BLaER1 treated with 17β-estradiol and CSF1 and Interleukin-3, amounts not matched to agents 10 nM and 100 nM (cell line): ENCODE data around the gene IGSF6.
"Not testable (repeated sequence)": the region's sequence is repeated elsewhere in the genome, so short reads cannot be mapped to it uniquely, and the experiment has no call there.

Experiments
- H3K27ac ChIP-seq, 11 experiments: shearing (Covaris generic); formaldehyde crosslinking; 2 replicates each; pipeline ENCODE4 v1.8.1; 2022
- H3K27me3 ChIP-seq, 11 experiments: shearing (Covaris generic); formaldehyde crosslinking; 2 replicates each; pipeline ENCODE4 v1.8.1; 2022
- H3K36me3 ChIP-seq, 11 experiments: shearing (Covaris generic); formaldehyde crosslinking; 2 replicates each; pipeline ENCODE4 v1.8.1; 2022
- H3K4me1 ChIP-seq, 10 experiments: shearing (Covaris generic); formaldehyde crosslinking; 2 replicates each; pipeline ENCODE4 v1.8.1; 2022
- H3K4me2 ChIP-seq, 11 experiments: shearing (Covaris generic); formaldehyde crosslinking; 2 replicates each; pipeline ENCODE4 v1.8.1; 2022
- H3K4me3 ChIP-seq, 10 experiments: shearing (Covaris generic); formaldehyde crosslinking; 2 replicates each; pipeline ENCODE4 v1.8.1; 2022
- H3K9ac ChIP-seq, 11 experiments: shearing (Covaris generic); formaldehyde crosslinking; 2 replicates each; pipeline ENCODE4 v1.8.1; 2022
- H3K9me3 ChIP-seq, 11 experiments: shearing (Covaris generic); formaldehyde crosslinking; replicated peaks in 1 of 11; 2 replicates each; pipeline ENCODE4 v1.8.1; 2022
- H4K20me1 ChIP-seq, 11 experiments: shearing (Covaris generic); formaldehyde crosslinking; 2 replicates each; pipeline ENCODE4 v1.8.1; 2022
- Cebpa-rat ChIP-seq, 11 experiments: shearing (Covaris generic); IDR thresholded peaks; 2 replicates each; pipeline ENCODE4 v1.8.1; 2022

IGSF6 gene

DNA sequence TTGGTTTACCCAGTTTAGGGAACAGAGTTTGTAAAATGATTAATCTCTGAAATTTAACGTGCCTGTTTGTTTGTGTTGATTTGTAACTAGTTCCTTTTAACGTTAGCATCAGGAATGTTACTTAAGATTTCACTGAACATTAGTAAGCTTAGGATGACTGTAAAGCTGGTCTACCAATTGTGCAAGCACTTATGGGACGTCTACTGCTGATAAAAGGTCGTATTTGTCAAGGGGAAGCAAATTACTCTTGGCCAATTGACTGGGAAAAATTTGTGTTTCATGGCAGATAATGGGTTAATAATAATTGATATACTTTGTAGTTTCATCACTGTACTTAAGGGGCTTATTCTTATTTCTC, 41.2 kb downstream of the IGSF6 start:
- peak overlapping the region in 5 of 10 experiments; percentile 27 to 96 (median 91); a peak in 7 of 20 replicates for H3K4me3 ChIP-seq
- H3K4me1 ChIP-seq = peaks cover 71 to 100% (median 100%) of the 10 kb centered on the region in 10 experiments
- H3K4me2 ChIP-seq = peak overlapping the region; percentile 23 to 99 (median 91); a peak in 19 of 22 replicates
- H3K27me3 ChIP-seq = no peaks in the 10 kb centered on the region
- H3K36me3 ChIP-seq = peaks cover 38 to 97% (median 78%) of the 10 kb centered on the region in 11 experiments
- peaks cover 0 to 10% (median 0%) of the 10 kb centered on the region in 11 experiments; a peak in 4 of 22 replicates for H3K9me3 ChIP-seq
- peak overlapping the region; percentile 78 to 100 (median 99) for H3K27ac ChIP-seq
- peaks cover 19 to 100% (median 87%) of the 10 kb centered on the region in 11 experiments; a peak in 21 of 22 replicates for H4K20me1 ChIP-seq
- no peak for TF ChIP-seq Cebpa-rat (IDR thresholded peaks at IDR 0.05)
- H3K9ac ChIP-seq = peak overlapping the region in 10 of 11 experiments; percentile 27 to 99 (median 80); a peak in 16 of 22 replicates

DNA sequence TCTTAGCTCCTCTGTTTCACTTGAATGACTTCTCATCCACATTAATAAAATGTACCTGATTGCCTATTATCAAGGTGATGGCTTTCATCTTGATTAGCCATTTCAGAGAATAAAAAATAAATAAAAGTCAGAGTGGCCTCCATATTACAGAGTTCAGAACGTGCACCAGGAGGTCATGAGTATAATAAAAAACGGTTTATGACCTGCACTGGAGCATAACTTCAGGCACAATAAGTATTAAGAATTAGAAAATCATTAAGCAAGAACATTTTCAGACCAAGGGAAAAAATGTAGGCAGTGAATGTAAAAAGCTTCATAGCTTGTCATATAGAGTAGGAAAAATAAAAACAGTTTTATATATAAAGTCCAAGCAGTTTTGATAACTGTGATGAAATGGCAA, 41.6 kb downstream of the IGSF6 start:
- Histone ChIP-seq H3K36me3 (peaks cover 34 to 97% (median 75%) of the 10 kb centered on the region in 11 experiments), H3K9ac (peak overlapping the region in 10 of 11 experiments; percentile 77 to 99 (median 81); a peak in 16 of 22 replicates), H3K4me2 (peak overlapping the region; percentile 30 to 99 (median 91); a peak in 19 of 22 replicates), H3K4me1 (peaks cover 67 to 100% (median 100%) of the 10 kb centered on the region in 10 experiments), H3K27ac (peak overlapping the region; percentile 78 to 100 (median 99); a peak in 21 of 22 replicates), H3K9me3 (peaks cover 0 to 14% (median 0%) of the 10 kb centered on the region in 11 experiments; a peak in 4 of 22 replicates), H3K27me3 (no peaks in the 10 kb centered on the region), H3K4me3 (peak overlapping the region in 5 of 10 experiments; percentile 27 to 96 (median 91); a peak in 7 of 20 replicates), H4K20me1 (peaks cover 15 to 100% (median 87%) of the 10 kb centered on the region in 11 experiments; a peak in 21 of 22 replicates)
- no peak for TF ChIP-seq Cebpa-rat (IDR thresholded peaks at IDR 0.05)

DNA sequence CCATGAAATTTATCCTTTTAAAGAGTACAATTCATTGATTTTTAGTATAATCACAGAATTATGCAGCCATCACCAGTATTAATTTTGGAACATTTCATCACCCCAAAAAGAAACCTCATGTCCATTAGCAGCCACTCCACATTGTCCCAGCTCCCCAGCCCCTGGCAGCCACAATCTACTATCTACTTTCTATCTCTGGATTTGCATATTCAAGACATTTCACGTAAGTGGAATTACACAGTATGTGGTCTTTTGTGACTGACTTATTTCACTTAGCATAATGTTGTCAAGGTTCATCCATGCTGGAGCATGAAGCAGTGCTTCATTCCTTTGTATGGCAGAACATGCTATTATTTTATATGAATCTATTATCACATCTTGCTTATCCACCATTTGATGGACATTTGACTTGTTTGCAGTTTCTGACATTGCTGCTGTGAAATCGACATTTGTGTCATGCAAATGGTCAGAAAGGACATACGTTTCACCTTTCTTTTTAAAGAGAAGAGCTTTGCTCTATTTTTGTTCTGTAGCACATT, 42.3 kb downstream of the IGSF6 start:
- Histone ChIP-seq H4K20me1 (peaks cover 12 to 100% (median 87%) of the 10 kb centered on the region in 11 experiments; a peak in 21 of 22 replicates), H3K27ac (peak overlapping the region; percentile 64 to 100 (median 99)), H3K27me3 (no peaks in the 10 kb centered on the region), H3K4me3 (peak overlapping the region in 7 of 10 experiments; percentile 30 to 96 (median 52); a peak in 9 of 20 replicates), H3K36me3 (peaks cover 27 to 97% (median 75%) of the 10 kb centered on the region in 11 experiments), H3K4me2 (peak overlapping the region; percentile 59 to 99 (median 91)), H3K9me3 (peaks cover 0 to 14% (median 0%) of the 10 kb centered on the region in 11 experiments; a peak in 4 of 22 replicates), H3K9ac (peak overlapping the region; percentile 73 to 99 (median 81); a peak in 20 of 22 replicates), H3K4me1 (peaks cover 60 to 100% (median 100%) of the 10 kb centered on the region in 10 experiments)
- no peak for TF ChIP-seq Cebpa-rat (IDR thresholded peaks at IDR 0.05)

DNA sequence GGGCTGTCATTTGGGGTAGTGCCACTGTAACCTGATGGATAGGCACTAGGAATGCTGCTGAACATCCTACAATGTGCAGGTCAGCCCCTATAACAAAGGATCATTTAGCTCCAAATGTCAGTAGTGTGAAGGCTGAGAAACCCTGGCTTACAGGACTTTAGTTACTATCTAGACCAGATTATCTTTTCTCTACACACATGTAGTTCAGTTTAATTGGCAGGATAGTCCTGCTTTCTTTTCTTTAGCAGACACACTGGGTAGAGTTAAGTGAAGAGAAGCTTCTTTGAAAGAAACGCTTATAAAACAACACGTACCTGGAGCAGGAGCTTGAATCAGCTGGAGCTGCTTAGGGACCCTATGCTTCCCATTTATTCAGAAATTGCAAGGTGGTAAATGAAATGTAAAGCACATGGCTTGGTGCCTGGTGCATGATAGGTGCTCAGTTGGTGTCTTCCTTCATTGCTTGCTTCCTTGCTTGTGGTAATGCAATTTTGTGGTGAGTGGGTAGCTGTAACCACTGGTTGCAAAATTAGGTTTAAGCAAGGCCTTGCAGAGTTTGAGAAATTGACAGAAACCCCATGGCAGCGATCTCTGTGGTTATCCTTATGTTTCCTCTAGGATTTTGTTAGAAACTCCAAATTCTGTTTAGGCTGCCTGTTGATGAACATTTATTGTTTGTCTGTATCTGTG, 43.6 kb downstream of the IGSF6 start:
- Histone ChIP-seq H3K27me3 (no peaks in the 10 kb centered on the region), H3K4me2 (peak overlapping the region; percentile 59 to 99 (median 91)), H3K4me3 (peak overlapping the region in 8 of 10 experiments; percentile 7 to 96 (median 50); a peak in 13 of 20 replicates), H3K4me1 (peaks cover 68 to 100% (median 100%) of the 10 kb centered on the region in 10 experiments), H3K9me3 (peaks cover 0 to 14% (median 0%) of the 10 kb centered on the region in 11 experiments; a peak in 4 of 22 replicates), H3K9ac (peak overlapping the region; percentile 73 to 99 (median 81)), H3K36me3 (peaks cover 14 to 97% (median 73%) of the 10 kb centered on the region in 11 experiments), H3K27ac (peak overlapping the region; percentile 64 to 100 (median 99)), H4K20me1 (peaks cover 15 to 100% (median 87%) of the 10 kb centered on the region in 11 experiments; a peak in 19 of 22 replicates)
- TF ChIP-seq Cebpa-rat (IDR thresholded peaks at IDR 0.05) = peak; percentile 78 to 100 (median 99); a peak in 21 of 22 replicates

DNA sequence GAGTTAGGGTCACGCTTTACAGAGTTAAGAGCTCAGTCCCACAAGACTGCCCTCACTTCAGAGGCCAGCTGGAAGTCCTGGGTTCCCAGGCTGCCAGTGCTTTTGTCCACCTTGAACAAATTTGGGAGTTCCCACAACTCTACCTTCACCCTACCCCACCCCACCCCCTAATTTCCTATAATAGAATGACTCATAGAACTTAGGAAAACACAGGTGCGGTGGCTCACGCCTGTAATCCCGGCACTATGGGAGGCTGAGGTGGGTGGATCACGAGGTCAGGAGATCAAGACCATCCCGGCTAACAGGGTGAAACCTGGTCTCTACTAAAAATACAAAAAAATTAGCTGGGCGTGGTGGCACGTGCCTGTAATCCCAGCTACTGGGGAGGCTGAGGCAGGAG, 46.6 kb downstream of the IGSF6 start:
- not testable (repeated sequence) for H3K27me3 ChIP-seq, H3K9me3 ChIP-seq
- peaks cover 23 to 95% (median 85%) of the 10 kb centered on the region in 11 experiments; a peak in 18 of 22 replicates for H4K20me1 ChIP-seq
- H3K4me1 ChIP-seq = peaks cover 78 to 98% (median 84%) of the 10 kb centered on the region in 10 experiments
- peak overlapping the region in 6 of 10 experiments; percentile 91 to 97 (median 94); a peak in 12 of 20 replicates for H3K4me3 ChIP-seq
- peaks cover 15 to 97% (median 73%) of the 10 kb centered on the region in 11 experiments; a peak in 20 of 22 replicates for H3K36me3 ChIP-seq
- peak overlapping the region in 10 of 11 experiments; percentile 51 to 100 (median 99); a peak in 19 of 22 replicates for H3K27ac ChIP-seq
- peak overlapping the region in 10 of 11 experiments; percentile 79 to 99 (median 93); a peak in 19 of 22 replicates for H3K4me2 ChIP-seq
- H3K9ac ChIP-seq = peak overlapping the region in 8 of 11 experiments; percentile 98 to 100 (median 99); a peak in 15 of 22 replicates

DNA sequence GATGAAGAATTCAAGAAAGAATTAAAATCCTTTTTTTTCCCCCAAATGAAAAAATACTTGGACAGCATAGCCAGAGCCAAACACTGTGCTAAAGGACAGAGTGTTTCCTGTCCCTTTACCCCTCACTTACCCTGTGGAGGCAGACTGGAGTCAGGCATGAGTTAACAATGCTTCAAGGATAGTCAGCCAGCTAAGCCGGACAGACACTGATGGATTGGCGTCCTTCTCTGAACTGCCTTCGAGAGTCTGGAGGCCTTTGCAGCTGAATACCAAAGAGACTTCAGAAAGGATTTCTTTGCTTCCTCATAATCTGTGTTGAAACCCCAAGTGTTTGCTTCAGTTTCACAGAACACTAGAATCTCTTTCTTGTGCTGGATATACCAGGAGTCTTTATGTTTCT, 48.5 kb downstream of the IGSF6 start:
- H3K4me1 ChIP-seq = peaks cover 59 to 79% (median 65%) of the 10 kb centered on the region in 10 experiments
- H3K9ac ChIP-seq = peak overlapping the region in 9 of 11 experiments; percentile 98 to 100 (median 99); a peak in 17 of 22 replicates
- peak overlapping the region in 8 of 10 experiments; percentile 91 to 98 (median 94); a peak in 14 of 20 replicates for H3K4me3 ChIP-seq
- no peak for TF ChIP-seq Cebpa-rat (IDR thresholded peaks at IDR 0.05)
- H4K20me1 ChIP-seq = peaks cover 16 to 83% (median 67%) of the 10 kb centered on the region in 11 experiments; a peak in 18 of 22 replicates
- peak overlapping the region; percentile 15 to 100 (median 99); a peak in 19 of 22 replicates for H3K27ac ChIP-seq
- H3K27me3 ChIP-seq = no peaks in the 10 kb centered on the region
- peaks cover 0 to 7% (median 0%) of the 10 kb centered on the region in 11 experiments; a peak in 1 of 22 replicates for H3K9me3 ChIP-seq
- peak overlapping the region in 10 of 11 experiments; percentile 52 to 99 (median 93); a peak in 19 of 22 replicates for H3K4me2 ChIP-seq
- peaks cover 15 to 84% (median 63%) of the 10 kb centered on the region in 11 experiments; a peak in 20 of 22 replicates for H3K36me3 ChIP-seq

DNA sequence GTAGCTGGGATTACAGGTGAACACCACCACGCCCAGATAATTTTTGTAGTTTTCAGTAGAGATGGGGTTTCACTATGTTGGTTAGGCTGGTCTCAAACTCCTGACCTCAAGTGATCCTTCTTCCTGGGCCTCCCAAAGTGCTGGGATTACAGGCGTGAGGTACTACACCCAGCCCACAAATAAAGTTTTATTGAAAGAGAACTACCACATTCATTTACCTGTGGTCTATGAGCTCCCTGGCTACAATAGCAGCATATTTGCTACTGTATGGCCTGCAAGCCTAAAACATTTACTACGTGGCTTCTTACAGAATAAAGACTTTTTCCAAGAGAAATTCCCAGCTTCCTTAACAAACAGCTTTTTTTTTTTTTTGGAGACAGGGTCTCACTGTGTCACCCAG, 49.6 kb downstream of the IGSF6 start:
- peak overlapping the region in 9 of 10 experiments; percentile 91 to 98 (median 94); a peak in 16 of 20 replicates for H3K4me3 ChIP-seq
- no peak for TF ChIP-seq Cebpa-rat (IDR thresholded peaks at IDR 0.05)
- peaks cover 15 to 74% (median 56%) of the 10 kb centered on the region in 11 experiments; a peak in 20 of 22 replicates for H3K36me3 ChIP-seq
- peak overlapping the region in 10 of 11 experiments; percentile 98 to 100 (median 100); a peak in 19 of 22 replicates for H3K9ac ChIP-seq
- peaks cover 0 to 7% (median 0%) of the 10 kb centered on the region in 11 experiments; a peak in 1 of 22 replicates for H3K9me3 ChIP-seq
- peak overlapping the region; percentile 97 to 100 (median 99); a peak in 20 of 22 replicates for H3K27ac ChIP-seq
- peak overlapping the region; percentile 80 to 99 (median 91); a peak in 21 of 22 replicates for H3K4me2 ChIP-seq
- no peaks in the 10 kb centered on the region for H3K27me3 ChIP-seq
- H3K4me1 ChIP-seq = peaks cover 56 to 79% (median 63%) of the 10 kb centered on the region in 10 experiments
- peaks cover 8 to 72% (median 56%) of the 10 kb centered on the region in 11 experiments; a peak in 17 of 22 replicates for H4K20me1 ChIP-seq
